Measurements from ENCODE around the gene FAM200B. TPM values are rescaled to one million over a fixed set of nuclear protein-coding genes. Genes with fewer than 3 reads are reported as not detected.

The FAM200B gene
- polyA plus RNA-seq (2011; rRNA removed) (32.7 and 40.8 TPM in 2 replicates), polyA plus RNA-seq (2017; fragmentation: RNase III; extraction: RNeasy Plus Mini Kit Qiagen cat#74134 plus additional on column Dnase treatment) (40.9 to 41.9 TPM (median 41.6 TPM) in 3 replicates), polyA minus RNA-seq (2011; rRNA and poly(A)+ RNA removed) (4.5 and 4.8 TPM in 2 replicates)
- polyA plus RNA-seq (2012; cell fraction: cytosol; rRNA removed) = 18.8 and 21.4 TPM in 2 replicates
- 6.7 and 14.4 TPM in 2 replicates for polyA plus RNA-seq (2012; cell fraction: nucleus; rRNA removed)

GRCh38 chr4:15681372-15682241 is at the start of gene FAM200B:
FAM200B (plus strand) TSS chr4:15681827; CDS start chr4:15686978, 5,151 bp downstream.
- peak within 1 kb of the TSS; percentile 92 to 100 for H3K27ac ChIP-seq
- ChIA-PET POLR2A (interaction anchor here (0.5 to 1.9 kb wide), 8 partner anchors 9 to 316 kb away, joined by 3 to 15 read pairs (median 3); partner anchors contain the start of gene BST1), CTCF (interaction anchor here (0.8 to 1.4 kb wide), 2 partner anchors 14 to 27 kb away, joined by 3 to 4 read pairs; no protein-coding TSS in a partner anchor)
- peak within 1 kb of the TSS; percentile 69 for H3K4me3 ChIP-seq
- H3K4me1 ChIP-seq = peaks cover 32% of the 10 kb centered on the region
- FAIRE-seq = no peak
- H3K4me2 ChIP-seq = peak within 1 kb of the TSS; percentile 90
- DNase-seq (ENCODE audit: low read depth in 1 of 2, low spot score in 1 of 2) = peak; percentile 89 to 98
- H3K9me3 ChIP-seq = no peaks in the 10 kb centered on the region
- under 1% methylated on average over 49 of the region's 56 CpGs for WGBS (ENCODE audit: missing lambda C conversion rate)
- ATAC-seq = peak; percentile 93 to 95
- TF ChIP-seq EP300 (IDR thresholded peaks at IDR 0.05) = no peak
- no peak for TF ChIP-seq ZFP36 (IDR thresholded peaks at IDR 0.05; ENCODE audit: borderline replicate concordance, partially characterized antibody)
- peak; percentile 61; the same call in 1 of the 2 replicates for TF ChIP-seq MAX (IDR thresholded peaks at IDR 0.05)
- no peak for TF ChIP-seq NFE2L2 (conservative IDR thresholded peaks at IDR 0.05; ENCODE audit: low read length)
- no peak for TF ChIP-seq FOSL2 (IDR thresholded peaks at IDR 0.05)
- TF ChIP-seq FOSL2 (CRISPR knock-in tag; IDR thresholded peaks at IDR 0.05) = no peak
- no peak for TF ChIP-seq HEYL (CRISPR knock-in tag; IDR thresholded peaks at IDR 0.05)
- peak; percentile 83 for TF ChIP-seq POLR2A (IDR thresholded peaks at IDR 0.05; ENCODE audit: low read length)
- TF ChIP-seq NPAS2 (CRISPR knock-in tag; IDR thresholded peaks at IDR 0.05; ENCODE audit: borderline replicate concordance) = no peak
- no peak for TF ChIP-seq HOXB13 (CRISPR knock-in tag; IDR thresholded peaks at IDR 0.05; ENCODE audit: low read depth)
- TF ChIP-seq REST (IDR thresholded peaks at IDR 0.05) = peak; percentile 99
- no peak for TF ChIP-seq ELK1 (IDR thresholded peaks at IDR 0.05; ENCODE audit: low read depth, low read length)
- no peak for TF ChIP-seq ESRRA (IDR thresholded peaks at IDR 0.05; ENCODE audit: borderline replicate concordance, low read length)
- peak; percentile 41 to 84; a peak in 3 of 5 replicates for TF ChIP-seq JUN (IDR thresholded peaks at IDR 0.05)
- TF ChIP-seq GATA3 (IDR thresholded peaks at IDR 0.05; ENCODE audit: borderline replicate concordance) = peak; percentile 74
- TF ChIP-seq PBX3 (IDR thresholded peaks at IDR 0.05) = no peak
- no peak for TF ChIP-seq RFX5 (IDR thresholded peaks at IDR 0.05)
- TF ChIP-seq HMGXB4 (CRISPR knock-in tag; IDR thresholded peaks at IDR 0.05; ENCODE audit: borderline replicate concordance) = no peak
- no peak for TF ChIP-seq MAZ (IDR thresholded peaks at IDR 0.05; ENCODE audit: borderline replicate concordance, low read depth, low read length)
- TF ChIP-seq MYC (IDR thresholded peaks at IDR 0.05; ENCODE audit: borderline replicate concordance, low read length) = no peak
- TF ChIP-seq SREBF2 (IDR thresholded peaks at IDR 0.05) = no peak
- peak; percentile 62; the same call in 1 of the 2 replicates for TF ChIP-seq TP53 (CRISPR knock-in tag; IDR thresholded peaks at IDR 0.05)
- no peak for TF ChIP-seq KDM5A (IDR thresholded peaks at IDR 0.05)
- TF ChIP-seq ZC3H11A (IDR thresholded peaks at IDR 0.05) = no peak
- no peak for TF ChIP-seq EHMT2 (IDR thresholded peaks at IDR 0.05; ENCODE audit: low read depth)
- TF ChIP-seq CEBPB (IDR thresholded peaks at IDR 0.05) = no peak
- TF ChIP-seq ZSCAN20 (CRISPR knock-in tag; IDR thresholded peaks at IDR 0.05) = no peak
- no peak for TF ChIP-seq POLR2AphosphoS2 (conservative IDR thresholded peaks at IDR 0.05; ENCODE audit: low read length)
- no peak for TF ChIP-seq HOXB5 (CRISPR knock-in tag; IDR thresholded peaks at IDR 0.05)
- peak; percentile 77; the same call in 1 of the 2 replicates for TF ChIP-seq PHF8 (IDR thresholded peaks at IDR 0.05; ENCODE audit: borderline replicate concordance, low read depth)
- TF ChIP-seq ATOH8 (CRISPR knock-in tag; IDR thresholded peaks at IDR 0.05; ENCODE audit: low read depth) = no peak
